GM23338 (cell line): ENCODE measurements around the gene KIAA1549. TPM values are rescaled to one million over a fixed set of nuclear protein-coding genes. Genes with fewer than 3 reads are reported as not detected.

Source experiments
- ATAC-seq: fragments of 200-7000 bp; cut with Tn5 transposase; 3 replicates; pipeline ENCODE4 v1.9.1; 2020
- DNase-seq: peaks from one replicate; pipeline ENCODE4 v3.0.0-alpha.2; 2015; ENCODE audit warnings: low spot score
- H2AFZ ChIP-seq: fragments of 200-600 bp; sonication (generic); 2 replicates; pipeline ENCODE4 v1.8.0; 2016; ENCODE audit warnings: antibody characterized with exemption, mild to moderate bottlenecking, moderate library complexity
- H3F3A ChIP-seq: fragments of 200-600 bp; sonication (generic); replicated peaks from 2 replicates; pipeline ENCODE4 v1.8.0; 2017; ENCODE audit warnings: antibody characterized with exemption, mixed run types, low read depth
- H3K27ac ChIP-seq: fragments of 200-600 bp; sonication (generic); 2 replicates; pipeline ENCODE4 v1.6.1; 2016; ENCODE audit warnings: low read depth
- H3K27me3 ChIP-seq: fragments of 200-600 bp; sonication (generic); 2 replicates; pipeline ENCODE4 v1.8.0; 2016; ENCODE audit warnings: mild to moderate bottlenecking, mixed run types, moderate library complexity; ENCODE audit not compliant: insufficient read depth
- H3K36me3 ChIP-seq: fragments of 200-600 bp; sonication (generic); 2 replicates; pipeline ENCODE4 v1.8.0; 2016; ENCODE audit warnings: mild to moderate bottlenecking; ENCODE audit not compliant: insufficient read depth
- H3K4me1 ChIP-seq: fragments of 200-600 bp; sonication (generic); 2 replicates; pipeline ENCODE4 v1.8.0; 2016; ENCODE audit warnings: mild to moderate bottlenecking, moderate library complexity; ENCODE audit not compliant: insufficient read depth
- H3K4me2 ChIP-seq: fragments of 200-600 bp; sonication (generic); 2 replicates; pipeline ENCODE4 v1.7.1; 2017; ENCODE audit warnings: mixed run types
- H3K4me3 ChIP-seq: fragments of 200-600 bp; sonication (generic); 2 replicates; pipeline ENCODE4 v1.6.1; 2016; ENCODE audit warnings: mixed run types
- H3K79me2 ChIP-seq: fragments of 200-600 bp; sonication (generic); replicated peaks from 2 replicates; pipeline ENCODE4 v1.8.0; 2017; ENCODE audit warnings: mild to moderate bottlenecking; ENCODE audit not compliant: insufficient read depth
- H3K9me2 ChIP-seq: fragments of 200-600 bp; sonication (generic); 2 replicates; pipeline ENCODE4 v1.8.0; 2017; ENCODE audit not compliant: insufficient read depth
- H4K20me1 ChIP-seq: fragments of 200-600 bp; sonication (generic); replicated peaks from 2 replicates; pipeline ENCODE4 v1.8.0; 2017; ENCODE audit warnings: mild to moderate bottlenecking; ENCODE audit not compliant: insufficient read depth
- H3K27ac Mint-ChIP-seq: 2 replicates; pipeline ENCODE4 v1.8.0; 2020; ENCODE audit warnings: inconsistent platforms, mild to moderate bottlenecking, moderate library complexity, mixed read lengths
- H3K27me3 Mint-ChIP-seq: 3 replicates; pipeline ENCODE4 v1.8.0; 2022; ENCODE audit warnings: low read depth, mild to moderate bottlenecking, moderate library complexity, mixed read lengths, inconsistent platforms; ENCODE audit not compliant: insufficient read depth, poor library complexity
- H3K36me3 Mint-ChIP-seq: 3 replicates; pipeline ENCODE4 v1.8.0; 2021; ENCODE audit warnings: low read depth, mild to moderate bottlenecking, inconsistent platforms, moderate library complexity, mixed read lengths
- H3K4me1 Mint-ChIP-seq: 3 replicates; pipeline ENCODE4 v1.8.0; 2020; ENCODE audit warnings: mild to moderate bottlenecking, inconsistent platforms, mixed read lengths
- H3K4me3 Mint-ChIP-seq: 3 replicates; pipeline ENCODE4 v1.8.0; 2021; ENCODE audit warnings: moderate library complexity, mild to moderate bottlenecking, inconsistent platforms, mixed read lengths
- H3K9me3 Mint-ChIP-seq: 3 replicates; pipeline ENCODE4 v1.8.0; 2020; ENCODE audit warnings: moderate library complexity, mild to moderate bottlenecking, inconsistent platforms, mixed read lengths
- EZH2phosphoT487 ChIP-seq: fragments of 200-600 bp; sonication (generic); IDR thresholded peaks from one replicate; pipeline ENCODE4 v1.8.1; 2018; ENCODE audit warnings: antibody characterized with exemption; ENCODE audit not compliant: unreplicated experiment
- JUNB ChIP-seq: IDR thresholded peaks from one replicate; pipeline ENCODE4 v1.6.1; 2016; ENCODE audit warnings: antibody characterized with exemption; ENCODE audit not compliant: unreplicated experiment
- STAT1 ChIP-seq: IDR thresholded peaks from one replicate; pipeline ENCODE4 v1.6.1; 2016; ENCODE audit warnings: antibody characterized with exemption; ENCODE audit not compliant: unreplicated experiment
- ZNF114 ChIP-seq: fragments of 250-450 bp; sonication (Bioruptor Pico); IDR thresholded peaks from 2 replicates; pipeline ENCODE4 v1.5.0; 2020; ENCODE audit warnings: mild to moderate bottlenecking, moderate library complexity
- ZNF331 ChIP-seq: fragments of 250-450 bp; sonication (Bioruptor Pico); IDR thresholded peaks from 2 replicates; pipeline ENCODE4 v1.5.0; 2020; ENCODE audit warnings: low read depth, mild to moderate bottlenecking, moderate library complexity
- polyA plus RNA-seq: library from polyadenylated mRNA; unstranded; fragments of >200 nt; fragmentation: Nextera tagmentation; extraction: Ambion mirVana; gene quantifications from 2 replicates; pipeline ENCODE4 v1.2.1, GENCODE V29; 2016
- total RNA-seq: library from RNA; depleted of rRNA; stranded (reverse); fragments of >200 nt; shearing (Covaris generic); gene quantifications from 2 replicates; pipeline ENCODE4 v1.2.3, GENCODE V29; 2014
- TF ChIP-seq, protein P1 (sequence below): fragments of 250-450 bp; sonication (Bioruptor Pico); IDR thresholded peaks from 2 replicates; pipeline ENCODE4 v1.5.0; 2020; ENCODE audit warnings: mild to moderate bottlenecking, moderate library complexity
- TF ChIP-seq, protein P2 (sequence below), 2 experiments: fragments of 200-600 bp in 1 of 2; sonication (generic) in 1 of 2; conservative IDR thresholded peaks; 2 replicates each; pipeline versions ENCODE4 v1.5.1 to v1.6.1; 2016 to 2017; ENCODE audit warnings: antibody characterized with exemption in 2 of 2, low read depth in 2 of 2, mild to moderate bottlenecking in 2 of 2, moderate library complexity in 1 of 2

Gene KIAA1549
- total and polyA plus RNA-seq, 2 experiments from 2014 or later = 3.6 to 13.5 TPM

DNA sequence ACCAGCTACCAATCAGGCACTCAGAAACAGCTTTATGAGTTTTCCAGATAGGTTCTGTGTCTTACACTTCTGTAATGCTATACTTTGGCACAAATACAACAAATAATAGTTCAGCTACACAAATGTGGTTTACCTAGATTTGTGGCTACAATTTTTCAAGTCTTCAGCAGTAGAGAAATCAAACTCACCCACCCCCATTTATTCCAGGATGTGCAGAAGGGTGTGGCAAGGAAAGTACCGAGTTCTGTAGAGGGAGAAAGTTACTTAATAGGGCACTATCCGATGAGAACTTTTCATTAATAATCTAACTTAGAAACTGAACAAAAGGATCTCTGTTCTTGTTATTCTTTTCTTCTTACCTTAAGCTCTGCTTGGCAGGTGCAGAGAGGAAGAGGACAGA, 152.9 kb downstream of the KIAA1549 start:
- ATAC-seq (no peak), DNase-seq (no peak)
- Histone ChIP-seq H2AFZ (no peak overlapping the region), H3K79me2 (no peaks in the 10 kb centered on the region), H3K4me1 (no peaks in the 10 kb centered on the region), H3K27me3 (no peaks in the 10 kb centered on the region), H3K4me2 (no peak overlapping the region), H3K36me3 (no peaks in the 10 kb centered on the region), H3K4me3 (no peak overlapping the region), H3K27ac (no peak overlapping the region), H4K20me1 (no peaks in the 10 kb centered on the region), H3K9me2 (no peaks in the 10 kb centered on the region), H3F3A (no peaks in the 10 kb centered on the region)
- Mint-ChIP-seq H3K27ac (no peak overlapping the region), H3K9me3 (no peaks in the 10 kb centered on the region), H3K4me1 (peaks cover 8% of the 10 kb centered on the region; the same call in 1 of the 3 replicates), H3K27me3 (no peaks in the 10 kb centered on the region), H3K36me3 (no peaks in the 10 kb centered on the region), H3K4me3 (no peak overlapping the region)
- TF ChIP-seq JUNB (no peak), STAT1 (no peak)
- TF ChIP-seq, protein P1, sequence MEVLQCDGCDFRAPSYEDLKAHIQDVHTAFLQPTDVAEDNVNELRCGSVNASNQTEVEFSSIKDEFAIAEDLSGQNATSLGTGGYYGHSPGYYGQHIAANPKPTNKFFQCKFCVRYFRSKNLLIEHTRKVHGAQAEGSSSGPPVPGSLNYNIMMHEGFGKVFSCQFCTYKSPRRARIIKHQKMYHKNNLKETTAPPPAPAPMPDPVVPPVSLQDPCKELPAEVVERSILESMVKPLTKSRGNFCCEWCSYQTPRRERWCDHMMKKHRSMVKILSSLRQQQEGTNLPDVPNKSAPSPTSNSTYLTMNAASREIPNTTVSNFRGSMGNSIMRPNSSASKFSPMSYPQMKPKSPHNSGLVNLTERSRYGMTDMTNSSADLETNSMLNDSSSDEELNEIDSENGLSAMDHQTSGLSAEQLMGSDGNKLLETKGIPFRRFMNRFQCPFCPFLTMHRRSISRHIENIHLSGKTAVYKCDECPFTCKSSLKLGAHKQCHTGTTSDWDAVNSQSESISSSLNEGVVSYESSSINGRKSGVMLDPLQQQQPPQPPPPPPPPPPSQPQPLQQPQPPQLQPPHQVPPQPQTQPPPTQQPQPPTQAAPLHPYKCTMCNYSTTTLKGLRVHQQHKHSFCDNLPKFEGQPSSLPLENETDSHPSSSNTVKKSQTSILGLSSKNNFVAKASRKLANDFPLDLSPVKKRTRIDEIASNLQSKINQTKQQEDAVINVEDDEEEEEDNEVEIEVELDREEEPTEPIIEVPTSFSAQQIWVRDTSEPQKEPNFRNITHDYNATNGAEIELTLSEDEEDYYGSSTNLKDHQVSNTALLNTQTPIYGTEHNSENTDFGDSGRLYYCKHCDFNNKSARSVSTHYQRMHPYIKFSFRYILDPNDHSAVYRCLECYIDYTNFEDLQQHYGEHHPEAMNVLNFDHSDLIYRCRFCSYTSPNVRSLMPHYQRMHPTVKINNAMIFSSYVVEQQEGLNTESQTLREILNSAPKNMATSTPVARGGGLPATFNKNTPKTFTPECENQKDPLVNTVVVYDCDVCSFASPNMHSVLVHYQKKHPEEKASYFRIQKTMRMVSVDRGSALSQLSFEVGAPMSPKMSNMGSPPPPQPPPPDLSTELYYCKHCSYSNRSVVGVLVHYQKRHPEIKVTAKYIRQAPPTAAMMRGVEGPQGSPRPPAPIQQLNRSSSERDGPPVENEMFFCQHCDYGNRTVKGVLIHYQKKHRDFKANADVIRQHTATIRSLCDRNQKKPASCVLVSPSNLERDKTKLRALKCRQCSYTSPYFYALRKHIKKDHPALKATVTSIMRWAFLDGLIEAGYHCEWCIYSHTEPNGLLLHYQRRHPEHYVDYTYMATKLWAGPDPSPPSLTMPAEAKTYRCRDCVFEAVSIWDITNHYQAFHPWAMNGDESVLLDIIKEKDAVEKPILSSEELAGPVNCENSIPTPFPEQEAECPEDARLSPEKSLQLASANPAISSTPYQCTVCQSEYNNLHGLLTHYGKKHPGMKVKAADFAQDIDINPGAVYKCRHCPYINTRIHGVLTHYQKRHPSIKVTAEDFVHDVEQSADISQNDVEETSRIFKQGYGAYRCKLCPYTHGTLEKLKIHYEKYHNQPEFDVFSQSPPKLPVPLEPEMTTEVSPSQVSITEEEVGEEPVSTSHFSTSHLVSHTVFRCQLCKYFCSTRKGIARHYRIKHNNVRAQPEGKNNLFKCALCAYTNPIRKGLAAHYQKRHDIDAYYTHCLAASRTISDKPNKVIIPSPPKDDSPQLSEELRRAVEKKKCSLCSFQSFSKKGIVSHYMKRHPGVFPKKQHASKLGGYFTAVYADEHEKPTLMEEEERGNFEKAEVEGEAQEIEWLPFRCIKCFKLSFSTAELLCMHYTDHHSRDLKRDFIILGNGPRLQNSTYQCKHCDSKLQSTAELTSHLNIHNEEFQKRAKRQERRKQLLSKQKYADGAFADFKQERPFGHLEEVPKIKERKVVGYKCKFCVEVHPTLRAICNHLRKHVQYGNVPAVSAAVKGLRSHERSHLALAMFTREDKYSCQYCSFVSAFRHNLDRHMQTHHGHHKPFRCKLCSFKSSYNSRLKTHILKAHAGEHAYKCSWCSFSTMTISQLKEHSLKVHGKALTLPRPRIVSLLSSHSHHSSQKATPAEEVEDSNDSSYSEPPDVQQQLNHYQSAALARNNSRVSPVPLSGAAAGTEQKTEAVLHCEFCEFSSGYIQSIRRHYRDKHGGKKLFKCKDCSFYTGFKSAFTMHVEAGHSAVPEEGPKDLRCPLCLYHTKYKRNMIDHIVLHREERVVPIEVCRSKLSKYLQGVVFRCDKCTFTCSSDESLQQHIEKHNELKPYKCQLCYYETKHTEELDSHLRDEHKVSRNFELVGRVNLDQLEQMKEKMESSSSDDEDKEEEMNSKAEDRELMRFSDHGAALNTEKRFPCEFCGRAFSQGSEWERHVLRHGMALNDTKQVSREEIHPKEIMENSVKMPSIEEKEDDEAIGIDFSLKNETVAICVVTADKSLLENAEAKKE = no peak

DNA sequence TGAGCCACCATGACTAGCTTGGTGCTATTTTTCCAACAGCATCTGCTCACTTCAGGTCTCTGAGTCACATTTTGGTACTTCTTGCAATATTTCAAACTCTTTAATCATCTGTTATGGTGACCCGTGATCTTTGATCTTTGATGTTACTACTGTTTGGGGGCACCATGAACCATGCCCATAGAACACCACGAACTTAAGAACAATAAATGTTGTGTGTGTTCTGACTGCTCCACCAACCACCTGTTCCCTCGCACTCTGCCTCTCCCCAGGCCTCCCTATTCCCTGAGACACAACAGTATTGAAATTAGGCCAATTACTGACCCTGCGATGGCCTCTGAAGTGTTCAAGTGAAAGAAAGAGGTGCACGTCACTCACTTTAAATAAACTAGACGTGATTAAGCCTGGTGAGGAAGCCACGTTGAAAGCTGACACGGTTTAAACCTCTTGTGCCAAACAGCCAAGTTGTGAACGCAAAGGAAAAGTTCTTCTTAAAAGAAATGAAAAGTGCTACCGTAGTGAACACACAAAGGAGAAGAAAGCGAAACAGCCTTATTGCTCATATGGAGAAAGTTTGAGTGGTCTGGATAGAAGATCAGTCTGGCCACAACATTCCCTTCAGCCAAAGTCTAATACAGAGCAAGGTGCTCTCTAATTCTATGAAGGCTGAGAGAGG, 156.0 kb downstream of the KIAA1549 start:
- peaks cover 11% of the 10 kb centered on the region; the same call in 2 of the 3 replicates for H3K4me1 Mint-ChIP-seq
- no peaks in the 10 kb centered on the region for H3K9me3 Mint-ChIP-seq
- H3K4me1 ChIP-seq = peaks cover 7% of the 10 kb centered on the region; the same call in 1 of the 2 replicates
- no peaks in the 10 kb centered on the region for H3F3A ChIP-seq
- H3K27me3 Mint-ChIP-seq = peaks cover 2% of the 10 kb centered on the region
- DNase-seq (no peak), ATAC-seq (no peak)
- no peaks in the 10 kb centered on the region for H3K36me3 Mint-ChIP-seq
- H2AFZ ChIP-seq = no peak overlapping the region
- no peak overlapping the region for H3K4me3 Mint-ChIP-seq
- H3K36me3 ChIP-seq = no peaks in the 10 kb centered on the region
- no peak overlapping the region for H3K27ac ChIP-seq
- no peaks in the 10 kb centered on the region for H3K27me3 ChIP-seq
- H3K9me2 ChIP-seq = no peaks in the 10 kb centered on the region
- H3K4me3 ChIP-seq = no peak overlapping the region
- TF ChIP-seq, protein P2, sequence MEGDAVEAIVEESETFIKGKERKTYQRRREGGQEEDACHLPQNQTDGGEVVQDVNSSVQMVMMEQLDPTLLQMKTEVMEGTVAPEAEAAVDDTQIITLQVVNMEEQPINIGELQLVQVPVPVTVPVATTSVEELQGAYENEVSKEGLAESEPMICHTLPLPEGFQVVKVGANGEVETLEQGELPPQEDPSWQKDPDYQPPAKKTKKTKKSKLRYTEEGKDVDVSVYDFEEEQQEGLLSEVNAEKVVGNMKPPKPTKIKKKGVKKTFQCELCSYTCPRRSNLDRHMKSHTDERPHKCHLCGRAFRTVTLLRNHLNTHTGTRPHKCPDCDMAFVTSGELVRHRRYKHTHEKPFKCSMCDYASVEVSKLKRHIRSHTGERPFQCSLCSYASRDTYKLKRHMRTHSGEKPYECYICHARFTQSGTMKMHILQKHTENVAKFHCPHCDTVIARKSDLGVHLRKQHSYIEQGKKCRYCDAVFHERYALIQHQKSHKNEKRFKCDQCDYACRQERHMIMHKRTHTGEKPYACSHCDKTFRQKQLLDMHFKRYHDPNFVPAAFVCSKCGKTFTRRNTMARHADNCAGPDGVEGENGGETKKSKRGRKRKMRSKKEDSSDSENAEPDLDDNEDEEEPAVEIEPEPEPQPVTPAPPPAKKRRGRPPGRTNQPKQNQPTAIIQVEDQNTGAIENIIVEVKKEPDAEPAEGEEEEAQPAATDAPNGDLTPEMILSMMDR (conservative IDR thresholded peaks at IDR 0.05; ENCODE audit: low read depth in 2 of 2) = no peak
- no peak for TF ChIP-seq ZNF114 (CRISPR knock-in tag)
- no peak for TF ChIP-seq EZH2phosphoT487
- no peak for TF ChIP-seq STAT1
- TF ChIP-seq ZNF331 = no peak
- 0 out of 2 replicates have a peak overlapping the region, but pooled peaks have one; percentile 44 for H3K27ac Mint-ChIP-seq
- H3K79me2 ChIP-seq = no peaks in the 10 kb centered on the region
- no peak overlapping the region for H3K4me2 ChIP-seq
- H4K20me1 ChIP-seq = no peaks in the 10 kb centered on the region
